Nephron (organoid): ENCODE measurements around the gene DNAAF6.
"Not testable (repeated sequence)": the region's sequence is repeated elsewhere in the genome, so short reads cannot be mapped to it uniquely, and the experiment has no call there.

Experiments used
- H3K27ac Mint-ChIP-seq, 3 experiments: 2 replicates each; pipeline ENCODE4 v1.8.0; 2020; ENCODE audit warnings: mixed read lengths in 3 of 3, mild to moderate bottlenecking in 2 of 3, moderate library complexity in 1 of 3
- H3K27me3 Mint-ChIP-seq: 2 replicates; pipeline ENCODE4 v1.8.0; 2021; ENCODE audit warnings: low read depth, mild to moderate bottlenecking, moderate library complexity, mixed read lengths
- H3K36me3 Mint-ChIP-seq: 2 replicates; pipeline ENCODE4 v1.8.0; 2020; ENCODE audit warnings: low read depth, mixed read lengths
- H3K4me1 Mint-ChIP-seq: 2 replicates; pipeline ENCODE4 v1.8.0; 2020; ENCODE audit warnings: mixed read lengths
- H3K4me3 Mint-ChIP-seq, 3 experiments: 2 replicates each; pipeline ENCODE4 v1.8.0; 2020; ENCODE audit warnings: mild to moderate bottlenecking in 3 of 3, mixed read lengths in 3 of 3, moderate library complexity in 2 of 3
- H3K9me3 Mint-ChIP-seq: 2 replicates; pipeline ENCODE4 v1.8.0; 2020; ENCODE audit warnings: mixed read lengths
- CTCF ChIP-seq, 3 experiments: fragments of 200-600 bp; sonication (generic); IDR thresholded peaks; one replicate each; pipeline ENCODE4 v1.5.0; 2021; ENCODE audit warnings: antibody characterized with exemption in 3 of 3; ENCODE audit not compliant: unreplicated experiment in 3 of 3

DNAAF6 gene

GRCh38 chrX:107197319-107197718 is 9.1 kb upstream of the DNAAF6 start:
- no peak overlapping the region for H3K27ac Mint-ChIP-seq
- no peak overlapping the region for H3K4me3 Mint-ChIP-seq
- no peaks in the 10 kb centered on the region for H3K27me3 Mint-ChIP-seq
- no peaks in the 10 kb centered on the region for H3K4me1 Mint-ChIP-seq
- H3K9me3 Mint-ChIP-seq: no peaks in the 10 kb centered on the region
- TF ChIP-seq CTCF (IDR thresholded peaks at IDR 0.05; ENCODE audit: unreplicated experiment in 3 of 3): no peak
- H3K36me3 Mint-ChIP-seq: no peaks in the 10 kb centered on the region

GRCh38 chrX:107198074-107198473 is 8.3 kb upstream of the DNAAF6 start:
- H3K4me3 Mint-ChIP-seq, H3K27me3 Mint-ChIP-seq, H3K9me3 Mint-ChIP-seq, H3K4me1 Mint-ChIP-seq, H3K27ac Mint-ChIP-seq, H3K36me3 Mint-ChIP-seq: not testable (repeated sequence)

GRCh38 chrX:107199491-107199890 is 6.9 kb upstream of the DNAAF6 start:
- no peak overlapping the region for H3K27ac Mint-ChIP-seq
- H3K36me3 Mint-ChIP-seq: no peaks in the 10 kb centered on the region
- no peak for TF ChIP-seq CTCF (IDR thresholded peaks at IDR 0.05; ENCODE audit: unreplicated experiment in 3 of 3)
- no peak overlapping the region for H3K4me3 Mint-ChIP-seq
- H3K9me3 Mint-ChIP-seq: no peaks in the 10 kb centered on the region
- H3K27me3 Mint-ChIP-seq: no peaks in the 10 kb centered on the region
- H3K4me1 Mint-ChIP-seq: no peaks in the 10 kb centered on the region

- TF ChIP-seq CTCF (IDR thresholded peaks at IDR 0.05; ENCODE audit: unreplicated experiment in 3 of 3): no peak
These were observed 2.3 kb upstream of the DNAAF6 start for GRCh38 chrX:107204068-107204605.

GRCh38 chrX:107206697-107207065 is 270 bp downstream of the DNAAF6 start:
- H3K9me3 Mint-ChIP-seq: peaks cover 6% of the 10 kb centered on the region
- H3K27me3 Mint-ChIP-seq: peaks cover 14% of the 10 kb centered on the region
- TF ChIP-seq CTCF (IDR thresholded peaks at IDR 0.05; ENCODE audit: unreplicated experiment in 3 of 3): no peak
- H3K4me1 Mint-ChIP-seq: no peaks in the 10 kb centered on the region
- peak overlapping the region; percentile 86 to 91 (median 88) for H3K4me3 Mint-ChIP-seq
- no peak overlapping the region for H3K27ac Mint-ChIP-seq
- no peaks in the 10 kb centered on the region for H3K36me3 Mint-ChIP-seq

More at GRCh38 chrX:107204068-107204605, 2.3 kb upstream of the DNAAF6 start:
- no peak overlapping the region for H3K4me3 Mint-ChIP-seq
- no peaks in the 10 kb centered on the region for H3K36me3 Mint-ChIP-seq
- peaks cover 14% of the 10 kb centered on the region for H3K27me3 Mint-ChIP-seq
- H3K9me3 Mint-ChIP-seq: peaks cover 6% of the 10 kb centered on the region
- peak overlapping the region in 1 of 3 experiments; percentile 23 for H3K27ac Mint-ChIP-seq
- H3K4me1 Mint-ChIP-seq: no peaks in the 10 kb centered on the region

GRCh38 chrX:107207089-107207488 is 678 bp downstream of the DNAAF6 start:
- Mint-ChIP-seq H3K4me3 (no peak overlapping the region), H3K9me3 (peaks cover 6% of the 10 kb centered on the region), H3K27me3 (peaks cover 14% of the 10 kb centered on the region), H3K27ac (no peak overlapping the region), H3K4me1 (no peaks in the 10 kb centered on the region), H3K36me3 (no peaks in the 10 kb centered on the region)
- TF ChIP-seq CTCF (IDR thresholded peaks at IDR 0.05; ENCODE audit: unreplicated experiment in 3 of 3): no peak
